H9 (cell line): ENCODE data around the gene ARMC2. TPM values are rescaled to one million over a fixed set of nuclear protein-coding genes. Genes with fewer than 3 reads are reported as not detected.

Experiments
- DNase-seq: peaks from one replicate; pipeline ENCODE4 v3.0.0-alpha.2; 2017
- H2AFZ ChIP-seq: one replicate; pipeline ENCODE4 v1.6.1; 2013; ENCODE audit warnings: mild to moderate bottlenecking, low read length, control low read depth, moderate library complexity
- H2AK5ac ChIP-seq: 2 replicates; pipeline ENCODE4 v1.6.1; 2013; ENCODE audit warnings: low read length, control low read depth, mixed read lengths; ENCODE audit not compliant: insufficient read length
- H2BK120ac ChIP-seq: one replicate; pipeline ENCODE4 v1.6.1; 2013; ENCODE audit warnings: low read depth, mild to moderate bottlenecking, low read length, control low read depth, inconsistent platforms; ENCODE audit not compliant: poor library complexity, severe bottlenecking
- H2BK12ac ChIP-seq: 2 replicates; pipeline ENCODE4 v1.6.1; 2013; ENCODE audit warnings: low read length, control low read depth, mixed read lengths, low read depth; ENCODE audit not compliant: insufficient read length
- H2BK15ac ChIP-seq: 2 replicates; pipeline ENCODE4 v1.6.1; 2013; ENCODE audit warnings: low read depth, low read length, control low read depth
- H2BK20ac ChIP-seq: one replicate; pipeline ENCODE4 v1.6.1; 2013; ENCODE audit warnings: low read depth, mild to moderate bottlenecking, low read length, control low read depth, inconsistent platforms; ENCODE audit not compliant: poor library complexity, severe bottlenecking
- H2BK5ac ChIP-seq: 2 replicates; pipeline ENCODE4 v1.6.1; 2013; ENCODE audit warnings: low read length, control low read depth, mixed read lengths; ENCODE audit not compliant: insufficient read length
- H3K14ac ChIP-seq: 2 replicates; pipeline ENCODE4 v1.6.1; 2013; ENCODE audit warnings: low read length, control low read depth; ENCODE audit not compliant: insufficient read depth
- H3K18ac ChIP-seq: 2 replicates; pipeline ENCODE4 v1.6.1; 2013; ENCODE audit warnings: low read depth, mild to moderate bottlenecking, mixed read lengths, low read length, control low read depth; ENCODE audit not compliant: insufficient read length
- H3K23ac ChIP-seq: 2 replicates; pipeline ENCODE4 v1.6.1; 2013; ENCODE audit warnings: low read length, control low read depth, mixed read lengths, low read depth; ENCODE audit not compliant: insufficient read length
- H3K23me2 ChIP-seq: 2 replicates; pipeline ENCODE4 v1.6.1; 2013; ENCODE audit warnings: low read depth, mild to moderate bottlenecking, mixed read lengths, low read length, control low read depth; ENCODE audit not compliant: insufficient read length, poor library complexity, severe bottlenecking
- H3K27ac ChIP-seq: 2 replicates; pipeline ENCODE4 v1.5.1; 2013; ENCODE audit warnings: low read length, control low read depth, mixed read lengths, low read depth; ENCODE audit not compliant: insufficient read length
- H3K27me3 ChIP-seq: 2 replicates; pipeline ENCODE4 v1.6.1; 2013; ENCODE audit warnings: low read length, control low read depth, inconsistent platforms; ENCODE audit not compliant: insufficient read depth
- H3K4ac ChIP-seq: 2 replicates; pipeline ENCODE4 v1.6.1; 2013; ENCODE audit warnings: low read depth, mild to moderate bottlenecking, control low read depth, inconsistent platforms, low read length, moderate library complexity
- H3K4me1 ChIP-seq: 2 replicates; pipeline ENCODE4 v1.6.1; 2013; ENCODE audit warnings: low read length, control low read depth, inconsistent platforms; ENCODE audit not compliant: insufficient read depth
- H3K4me2 ChIP-seq: 2 replicates; pipeline ENCODE4 v1.6.1; 2013; ENCODE audit warnings: low read length, control low read depth, mixed read lengths; ENCODE audit not compliant: insufficient read length, insufficient read depth
- H3K56ac ChIP-seq: 2 replicates; pipeline ENCODE4 v1.6.1; 2013; ENCODE audit warnings: low read depth, mild to moderate bottlenecking, mixed read lengths, low read length, control low read depth; ENCODE audit not compliant: insufficient read length
- H3K79me1 ChIP-seq: 2 replicates; pipeline ENCODE4 v1.6.1; 2013; ENCODE audit warnings: low read depth, mild to moderate bottlenecking, moderate library complexity, low read length, control low read depth, inconsistent platforms; ENCODE audit not compliant: insufficient read depth, poor library complexity, severe bottlenecking
- H3K79me2 ChIP-seq: 2 replicates; pipeline ENCODE4 v1.6.1; 2013; ENCODE audit warnings: low read length, control low read depth, inconsistent platforms; ENCODE audit not compliant: insufficient read depth
- H3K9ac ChIP-seq: 2 replicates; pipeline ENCODE4 v1.6.1; 2013; ENCODE audit warnings: low read length, control low read depth, mixed read lengths; ENCODE audit not compliant: insufficient read length; ENCODE audit errors: extremely low read depth
- H3K9me3 ChIP-seq: one replicate; pipeline ENCODE4 v1.6.1; 2013; ENCODE audit warnings: low read depth, low read length, inconsistent platforms; ENCODE audit not compliant: control insufficient read depth
- H3T11ph ChIP-seq: one replicate; pipeline ENCODE4 v1.6.1; 2013; ENCODE audit warnings: mild to moderate bottlenecking, low read length, control low read depth, inconsistent platforms
- H4K20me1 ChIP-seq: one replicate; pipeline ENCODE4 v1.6.1; 2013; ENCODE audit not compliant: control insufficient read depth, insufficient read length, insufficient read depth
- H4K5ac ChIP-seq: 2 replicates; pipeline ENCODE4 v1.6.1; 2013; ENCODE audit warnings: low read depth, mild to moderate bottlenecking, mixed read lengths, low read length, control low read depth; ENCODE audit not compliant: insufficient read length
- H4K8ac ChIP-seq: replicated peaks from 2 replicates; pipeline ENCODE4 v1.6.1; 2013; ENCODE audit warnings: low read length, control low read depth, mixed read lengths, low read depth; ENCODE audit not compliant: insufficient read length
- H4K91ac ChIP-seq: 2 replicates; pipeline ENCODE4 v1.6.1; 2013; ENCODE audit warnings: low read depth, mild to moderate bottlenecking, moderate library complexity, mixed read lengths, low read length, control low read depth; ENCODE audit not compliant: insufficient read length
- H3K27ac Mint-ChIP-seq, 3 experiments: 2 replicates in 2 of 3; 3 replicates in 1 of 3; pipeline ENCODE4 v1.8.0; 2020 to 2021; ENCODE audit warnings: mixed read lengths in 3 of 3, mild to moderate bottlenecking in 1 of 3, moderate library complexity in 1 of 3
- H3K27me3 Mint-ChIP-seq: 2 replicates; pipeline ENCODE4 v1.8.0; 2021; ENCODE audit warnings: low read depth, mild to moderate bottlenecking, moderate library complexity, mixed read lengths
- H3K36me3 Mint-ChIP-seq, 3 experiments: 2 replicates in 2 of 3; 3 replicates in 1 of 3; pipeline ENCODE4 v1.8.0; 2020 to 2021; ENCODE audit warnings: low read depth in 3 of 3, mixed read lengths in 3 of 3; ENCODE audit not compliant: insufficient read depth in 1 of 3
- H3K4me1 Mint-ChIP-seq, 2 experiments: 2 replicates each; pipeline ENCODE4 v1.8.0; 2020; ENCODE audit warnings: mixed read lengths in 2 of 2
- H3K4me3 Mint-ChIP-seq, 2 experiments: 2 replicates in 1 of 2; 3 replicates in 1 of 2; pipeline ENCODE4 v1.8.0; 2020 to 2021; ENCODE audit warnings: mild to moderate bottlenecking in 2 of 2, mixed read lengths in 2 of 2, moderate library complexity in 1 of 2
- H3K9me3 Mint-ChIP-seq, 2 experiments: 2 replicates in 1 of 2; 3 replicates in 1 of 2; pipeline ENCODE4 v1.8.0; 2020; ENCODE audit warnings: mild to moderate bottlenecking in 2 of 2, mixed read lengths in 2 of 2, moderate library complexity in 1 of 2
- WGBS: extraction: QIAGEN DNeasy Blood & Tissue Kit; methylation state at CpG from one replicate; pipeline ENCODE4 v1.1.7; 2013; ENCODE audit warnings: missing lambda C conversion rate, low lambda C conversion rate, mixed read lengths; ENCODE audit not compliant: insufficient read length; ENCODE audit errors: extremely low coverage; 5-methylcytosine and 5-hydroxymethylcytosine counted together
- total RNA-seq: library from RNA; stranded (reverse); gene quantifications from 2 replicates; pipeline ENCODE4 v1.2.1, GENCODE V29; 2021
- TF ChIP-seq, protein P1 (sequence below): fragments of 200-600 bp; sonication (generic); conservative IDR thresholded peaks from 3 replicates; pipeline ENCODE4 v1.8.0; 2021; ENCODE audit warnings: antibody characterized with exemption, mild to moderate bottlenecking

The ARMC2 gene
- total RNA-seq, 1 experiment from 2014 or later, result 2.8 TPM

- Histone ChIP-seq H3K4me1 (peaks cover 4% of the 10 kb centered on the region), H3K9ac (no peak overlapping the region), H4K8ac (no peak overlapping the region), H3K27me3 (no peaks in the 10 kb centered on the region; the same call in 1 of the 2 replicates), H2BK5ac (no peak overlapping the region), H3K79me2 (no peaks in the 10 kb centered on the region), H3K56ac (no peak overlapping the region), H4K91ac (no peak overlapping the region), H2AFZ (no peak overlapping the region), H4K5ac (no peak overlapping the region), H2BK20ac (no peak overlapping the region), H3K23me2 (no peaks in the 10 kb centered on the region), H3K79me1 (no peaks in the 10 kb centered on the region), H3K4ac (no peak overlapping the region), H3K23ac (no peak overlapping the region), H2BK120ac (no peak overlapping the region), H3K14ac (no peak overlapping the region), H3K4me2 (no peak overlapping the region), H2AK5ac (no peak overlapping the region), H4K20me1 (no peaks in the 10 kb centered on the region), H2BK15ac (no peak overlapping the region), H3K9me3 (no peaks in the 10 kb centered on the region), H2BK12ac (no peak overlapping the region), H3T11ph (no peak overlapping the region), H3K27ac (no peak overlapping the region), H3K18ac (no peak overlapping the region)
- H3K9me3 Mint-ChIP-seq, result peaks cover 0 to 2% of the 10 kb centered on the region in 2 experiments; a peak in 2 of 5 replicates
- H3K27ac Mint-ChIP-seq, result no peak overlapping the region
- WGBS, result no CpG with 5 or more reads among the region's 1 CpG
- no peak overlapping the region for H3K4me3 Mint-ChIP-seq
- TF ChIP-seq, protein P1, sequence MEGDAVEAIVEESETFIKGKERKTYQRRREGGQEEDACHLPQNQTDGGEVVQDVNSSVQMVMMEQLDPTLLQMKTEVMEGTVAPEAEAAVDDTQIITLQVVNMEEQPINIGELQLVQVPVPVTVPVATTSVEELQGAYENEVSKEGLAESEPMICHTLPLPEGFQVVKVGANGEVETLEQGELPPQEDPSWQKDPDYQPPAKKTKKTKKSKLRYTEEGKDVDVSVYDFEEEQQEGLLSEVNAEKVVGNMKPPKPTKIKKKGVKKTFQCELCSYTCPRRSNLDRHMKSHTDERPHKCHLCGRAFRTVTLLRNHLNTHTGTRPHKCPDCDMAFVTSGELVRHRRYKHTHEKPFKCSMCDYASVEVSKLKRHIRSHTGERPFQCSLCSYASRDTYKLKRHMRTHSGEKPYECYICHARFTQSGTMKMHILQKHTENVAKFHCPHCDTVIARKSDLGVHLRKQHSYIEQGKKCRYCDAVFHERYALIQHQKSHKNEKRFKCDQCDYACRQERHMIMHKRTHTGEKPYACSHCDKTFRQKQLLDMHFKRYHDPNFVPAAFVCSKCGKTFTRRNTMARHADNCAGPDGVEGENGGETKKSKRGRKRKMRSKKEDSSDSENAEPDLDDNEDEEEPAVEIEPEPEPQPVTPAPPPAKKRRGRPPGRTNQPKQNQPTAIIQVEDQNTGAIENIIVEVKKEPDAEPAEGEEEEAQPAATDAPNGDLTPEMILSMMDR, result no peak
- no peak for DNase-seq
- H3K27me3 Mint-ChIP-seq, result peaks cover 2% of the 10 kb centered on the region
- peaks cover 2 to 5% (median 4%) of the 10 kb centered on the region in 3 experiments; a peak in 4 of 7 replicates for H3K36me3 Mint-ChIP-seq
- H3K4me1 Mint-ChIP-seq, result peaks cover 25 to 29% of the 10 kb centered on the region in 2 experiments
Measured at GRCh38 chr6:108941281-108941680, 93.1 kb downstream of the ARMC2 start.
